Measurements from ENCODE around the gene RGS7. TPM values are rescaled to one million over a fixed set of nuclear protein-coding genes. Genes with fewer than 3 reads are reported as not detected.

Gene RGS7
- total RNA-seq, 1 experiment from 2014 or later, result not detected

- H3K4me3 ChIP-seq (ENCODE audit: low read length), result no peak overlapping the region
- H3K9me3 ChIP-seq (ENCODE audit: low read length), result no peaks in the 10 kb centered on the region
- H3K36me3 ChIP-seq (ENCODE audit: insufficient read depth, low read length), result no peaks in the 10 kb centered on the region
- H3K9me2 ChIP-seq (replicated peaks; ENCODE audit: insufficient read depth, low read length), result no peaks in the 10 kb centered on the region
- no peak overlapping the region for H3K27ac ChIP-seq (ENCODE audit: low read length)
- no peaks in the 10 kb centered on the region for H3K79me2 ChIP-seq (ENCODE audit: low read length)
- no peak overlapping the region for H3K4me2 ChIP-seq (ENCODE audit: low read depth, low read length, poor library complexity, severe bottlenecking)
- no peaks in the 10 kb centered on the region for H3K27me3 ChIP-seq (ENCODE audit: low read length)
- H2AFZ ChIP-seq (ENCODE audit: low read length), result no peak overlapping the region
- H3K9ac ChIP-seq (ENCODE audit: low read length), result no peak overlapping the region
- no peaks in the 10 kb centered on the region for H4K20me1 ChIP-seq (ENCODE audit: insufficient read depth, low read depth, low read length)
- no peaks in the 10 kb centered on the region for H3K4me1 ChIP-seq (ENCODE audit: low read length)
- no peak for DNase-seq
These were observed 81.0 kb downstream of the RGS7 start for GRCh38 chr1:241275981-241276380.

- no peak overlapping the region for H3K4me2 ChIP-seq (ENCODE audit: low read depth, low read length, poor library complexity, severe bottlenecking)
- no peaks in the 10 kb centered on the region for H4K20me1 ChIP-seq (ENCODE audit: insufficient read depth, low read depth, low read length)
- no peak overlapping the region for H3K9ac ChIP-seq (ENCODE audit: low read length)
- H3K9me2 ChIP-seq (replicated peaks; ENCODE audit: insufficient read depth, low read length), result no peaks in the 10 kb centered on the region
- no peak overlapping the region for H3K27ac ChIP-seq (ENCODE audit: low read length)
- H3K4me1 ChIP-seq (ENCODE audit: low read length), result no peaks in the 10 kb centered on the region
- no peak for DNase-seq
- H3K4me3 ChIP-seq (ENCODE audit: low read length), result no peak overlapping the region
- H2AFZ ChIP-seq (ENCODE audit: low read length), result no peak overlapping the region
- no peaks in the 10 kb centered on the region for H3K79me2 ChIP-seq (ENCODE audit: low read length)
- no peaks in the 10 kb centered on the region for H3K27me3 ChIP-seq (ENCODE audit: low read length)
- H3K9me3 ChIP-seq (ENCODE audit: low read length), result no peaks in the 10 kb centered on the region
- H3K36me3 ChIP-seq (ENCODE audit: insufficient read depth, low read length), result no peaks in the 10 kb centered on the region
These were observed 81.8 kb downstream of the RGS7 start for GRCh38 chr1:241275226-241275625.

- H3K36me3 ChIP-seq (ENCODE audit: insufficient read depth, low read length), result no peaks in the 10 kb centered on the region
- no peaks in the 10 kb centered on the region for H3K9me2 ChIP-seq (replicated peaks; ENCODE audit: insufficient read depth, low read length)
These were observed 82.3 kb downstream of the RGS7 start for GRCh38 chr1:241274693-241275092.

GRCh38 chr1:241272828-241273227 is 84.2 kb downstream of the RGS7 start:
- no peak for DNase-seq
- Histone ChIP-seq H4K20me1 (ENCODE audit: insufficient read depth, low read depth, low read length) (no peaks in the 10 kb centered on the region), H3K4me3 (ENCODE audit: low read length) (no peak overlapping the region), H3K27ac (ENCODE audit: low read length) (no peak overlapping the region), H3K4me2 (ENCODE audit: low read depth, low read length, poor library complexity, severe bottlenecking) (no peak overlapping the region), H3K27me3 (ENCODE audit: low read length) (no peaks in the 10 kb centered on the region), H3K4me1 (ENCODE audit: low read length) (no peaks in the 10 kb centered on the region), H3K9me3 (ENCODE audit: low read length) (no peaks in the 10 kb centered on the region), H3K36me3 (ENCODE audit: insufficient read depth, low read length) (no peaks in the 10 kb centered on the region), H3K9me2 (replicated peaks; ENCODE audit: insufficient read depth, low read length) (no peaks in the 10 kb centered on the region), H3K9ac (ENCODE audit: low read length) (no peak overlapping the region), H3K79me2 (ENCODE audit: low read length) (no peaks in the 10 kb centered on the region), H2AFZ (ENCODE audit: low read length) (no peak overlapping the region)

More at GRCh38 chr1:241274693-241275092, 82.3 kb downstream of the RGS7 start:
- H3K9ac ChIP-seq (ENCODE audit: low read length), result no peak overlapping the region
- no peak overlapping the region for H3K27ac ChIP-seq (ENCODE audit: low read length)
- DNase-seq, result no peak
- H2AFZ ChIP-seq (ENCODE audit: low read length), result no peak overlapping the region
- H3K4me3 ChIP-seq (ENCODE audit: low read length), result no peak overlapping the region
- no peaks in the 10 kb centered on the region for H3K4me1 ChIP-seq (ENCODE audit: low read length)
- H3K79me2 ChIP-seq (ENCODE audit: low read length), result no peaks in the 10 kb centered on the region
- H3K27me3 ChIP-seq (ENCODE audit: low read length), result no peaks in the 10 kb centered on the region
- H3K4me2 ChIP-seq (ENCODE audit: low read depth, low read length, poor library complexity, severe bottlenecking), result no peak overlapping the region
- no peaks in the 10 kb centered on the region for H4K20me1 ChIP-seq (ENCODE audit: insufficient read depth, low read depth, low read length)
- no peaks in the 10 kb centered on the region for H3K9me3 ChIP-seq (ENCODE audit: low read length)

- no peaks in the 10 kb centered on the region for H3K9me2 ChIP-seq (replicated peaks; ENCODE audit: insufficient read depth, low read length)
- no peaks in the 10 kb centered on the region for H3K27me3 ChIP-seq (ENCODE audit: low read length)
- H3K4me2 ChIP-seq (ENCODE audit: low read depth, low read length, poor library complexity, severe bottlenecking), result no peak overlapping the region
- DNase-seq, result no peak
- H4K20me1 ChIP-seq (ENCODE audit: insufficient read depth, low read depth, low read length), result no peaks in the 10 kb centered on the region
- no peak overlapping the region for H3K27ac ChIP-seq (ENCODE audit: low read length)
- no peaks in the 10 kb centered on the region for H3K9me3 ChIP-seq (ENCODE audit: low read length)
- no peaks in the 10 kb centered on the region for H3K4me1 ChIP-seq (ENCODE audit: low read length)
- H2AFZ ChIP-seq (ENCODE audit: low read length), result no peak overlapping the region
- no peaks in the 10 kb centered on the region for H3K36me3 ChIP-seq (ENCODE audit: insufficient read depth, low read length)
- H3K79me2 ChIP-seq (ENCODE audit: low read length), result no peaks in the 10 kb centered on the region
- H3K9ac ChIP-seq (ENCODE audit: low read length), result no peak overlapping the region
- H3K4me3 ChIP-seq (ENCODE audit: low read length), result no peak overlapping the region
These were observed 85.6 kb downstream of the RGS7 start for GRCh38 chr1:241271427-241271826.

GRCh38 chr1:241270016-241270415 is 87.0 kb downstream of the RGS7 start:
- no peak overlapping the region for H3K27ac ChIP-seq (ENCODE audit: low read length)
- H3K36me3 ChIP-seq (ENCODE audit: insufficient read depth, low read length), result no peaks in the 10 kb centered on the region
- no peaks in the 10 kb centered on the region for H4K20me1 ChIP-seq (ENCODE audit: insufficient read depth, low read depth, low read length)
- DNase-seq, result no peak
- H3K79me2 ChIP-seq (ENCODE audit: low read length), result no peaks in the 10 kb centered on the region
- no peak overlapping the region for H3K4me2 ChIP-seq (ENCODE audit: low read depth, low read length, poor library complexity, severe bottlenecking)
- no peak overlapping the region for H2AFZ ChIP-seq (ENCODE audit: low read length)
- H3K4me1 ChIP-seq (ENCODE audit: low read length), result no peaks in the 10 kb centered on the region
- H3K27me3 ChIP-seq (ENCODE audit: low read length), result no peaks in the 10 kb centered on the region
- H3K9ac ChIP-seq (ENCODE audit: low read length), result no peak overlapping the region
- no peak overlapping the region for H3K4me3 ChIP-seq (ENCODE audit: low read length)
- H3K9me3 ChIP-seq (ENCODE audit: low read length), result no peaks in the 10 kb centered on the region
- H3K9me2 ChIP-seq (replicated peaks; ENCODE audit: insufficient read depth, low read length), result no peaks in the 10 kb centered on the region

GRCh38 chr1:241269116-241269515 is 87.9 kb downstream of the RGS7 start:
- no peaks in the 10 kb centered on the region for H3K9me2 ChIP-seq (replicated peaks; ENCODE audit: insufficient read depth, low read length)
- H3K36me3 ChIP-seq (ENCODE audit: insufficient read depth, low read length), result no peaks in the 10 kb centered on the region

GRCh38 chr1:241266121-241266520 is 90.9 kb downstream of the RGS7 start:
- H3K27me3 ChIP-seq (ENCODE audit: low read length), result no peaks in the 10 kb centered on the region
- no peaks in the 10 kb centered on the region for H3K9me2 ChIP-seq (replicated peaks; ENCODE audit: insufficient read depth, low read length)
- no peaks in the 10 kb centered on the region for H4K20me1 ChIP-seq (ENCODE audit: insufficient read depth, low read depth, low read length)
- no peak overlapping the region for H3K4me3 ChIP-seq (ENCODE audit: low read length)
- no peak overlapping the region for H2AFZ ChIP-seq (ENCODE audit: low read length)
- DNase-seq, result no peak
- no peaks in the 10 kb centered on the region for H3K4me1 ChIP-seq (ENCODE audit: low read length)
- H3K27ac ChIP-seq (ENCODE audit: low read length), result no peak overlapping the region
- H3K4me2 ChIP-seq (ENCODE audit: low read depth, low read length, poor library complexity, severe bottlenecking), result no peak overlapping the region
- no peaks in the 10 kb centered on the region for H3K9me3 ChIP-seq (ENCODE audit: low read length)
- no peaks in the 10 kb centered on the region for H3K36me3 ChIP-seq (ENCODE audit: insufficient read depth, low read length)
- no peak overlapping the region for H3K9ac ChIP-seq (ENCODE audit: low read length)
- no peaks in the 10 kb centered on the region for H3K79me2 ChIP-seq (ENCODE audit: low read length)

More at GRCh38 chr1:241269116-241269515, 87.9 kb downstream of the RGS7 start:
- no peaks in the 10 kb centered on the region for H4K20me1 ChIP-seq (ENCODE audit: insufficient read depth, low read depth, low read length)
- no peak overlapping the region for H3K4me3 ChIP-seq (ENCODE audit: low read length)
- H3K9me3 ChIP-seq (ENCODE audit: low read length), result no peaks in the 10 kb centered on the region
- no peak overlapping the region for H3K9ac ChIP-seq (ENCODE audit: low read length)
- no peak overlapping the region for H3K27ac ChIP-seq (ENCODE audit: low read length)
- H3K4me1 ChIP-seq (ENCODE audit: low read length), result no peaks in the 10 kb centered on the region
- DNase-seq, result peak; percentile 62
- no peaks in the 10 kb centered on the region for H3K79me2 ChIP-seq (ENCODE audit: low read length)
- no peaks in the 10 kb centered on the region for H3K27me3 ChIP-seq (ENCODE audit: low read length)
- no peak overlapping the region for H2AFZ ChIP-seq (ENCODE audit: low read length)
- H3K4me2 ChIP-seq (ENCODE audit: low read depth, low read length, poor library complexity, severe bottlenecking), result no peak overlapping the region

- no peak overlapping the region for H3K4me3 ChIP-seq (ENCODE audit: low read length)
- no peak overlapping the region for H3K4me2 ChIP-seq (ENCODE audit: low read depth, low read length, poor library complexity, severe bottlenecking)
- DNase-seq, result no peak
- no peak overlapping the region for H2AFZ ChIP-seq (ENCODE audit: low read length)
- H3K79me2 ChIP-seq (ENCODE audit: low read length), result no peaks in the 10 kb centered on the region
- H4K20me1 ChIP-seq (ENCODE audit: insufficient read depth, low read depth, low read length), result no peaks in the 10 kb centered on the region
- H3K9me2 ChIP-seq (replicated peaks; ENCODE audit: insufficient read depth, low read length), result no peaks in the 10 kb centered on the region
- no peak overlapping the region for H3K9ac ChIP-seq (ENCODE audit: low read length)
- H3K36me3 ChIP-seq (ENCODE audit: insufficient read depth, low read length), result no peaks in the 10 kb centered on the region
- no peak overlapping the region for H3K27ac ChIP-seq (ENCODE audit: low read length)
- no peaks in the 10 kb centered on the region for H3K27me3 ChIP-seq (ENCODE audit: low read length)
- H3K4me1 ChIP-seq (ENCODE audit: low read length), result no peaks in the 10 kb centered on the region
- H3K9me3 ChIP-seq (ENCODE audit: low read length), result no peaks in the 10 kb centered on the region
These were observed 91.6 kb downstream of the RGS7 start for GRCh38 chr1:241265428-241265827.
